GM21423 (cell line): Measurements from ENCODE around the gene RAET1E.
"Not testable (repeated sequence)": the region's sequence is repeated elsewhere in the genome, so short reads cannot be mapped to it uniquely, and the experiment has no call there.

Source experiments
- ATAC-seq: cut with Tn5 transposase; IDR thresholded peaks from one replicate; pipeline ENCODE4 v1.9.1; 2021; ENCODE audit warnings: mild to moderate bottlenecking, moderate library complexity; ENCODE audit not compliant: unreplicated experiment

The RAET1E gene

DNA sequence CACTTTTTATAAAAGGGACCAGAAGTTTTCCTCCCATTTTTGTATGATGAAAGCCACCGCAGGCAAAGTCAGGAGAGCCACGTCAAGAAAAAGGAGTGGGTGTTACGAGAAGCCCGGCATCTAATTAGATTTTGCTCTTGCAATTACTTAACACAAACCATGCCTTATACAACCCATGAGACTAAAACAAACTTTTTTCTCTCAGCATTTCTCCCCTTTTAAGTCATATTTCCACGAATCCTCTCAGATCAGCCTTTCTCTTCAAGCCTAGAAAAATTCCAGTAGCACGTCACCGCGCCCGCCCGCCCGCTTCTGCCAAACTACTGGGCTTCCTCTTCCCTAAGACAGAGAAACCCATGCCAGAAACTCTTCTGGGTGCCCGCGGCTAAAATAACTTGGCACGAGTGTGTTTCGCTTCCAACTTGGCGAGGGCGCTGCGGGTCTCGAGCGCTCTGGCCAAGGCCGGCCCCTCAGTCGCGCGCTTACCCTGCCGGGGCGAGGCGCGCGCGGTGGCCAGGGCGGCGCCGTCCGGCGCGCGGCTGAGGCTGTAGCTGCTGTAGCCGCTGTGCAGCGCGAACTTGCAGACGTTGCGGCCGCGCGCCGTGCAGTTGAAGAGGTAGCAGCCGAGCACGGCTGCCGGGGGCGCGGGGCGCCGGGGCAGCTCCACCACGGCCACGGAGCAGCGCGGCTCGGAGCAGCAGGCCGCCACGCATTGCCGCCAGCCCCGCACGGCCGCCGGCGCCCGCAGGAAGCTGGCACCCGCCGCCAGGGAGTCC is 34.8 kb downstream of the RAET1E start:
- ATAC-seq: peak; percentile 29

DNA sequence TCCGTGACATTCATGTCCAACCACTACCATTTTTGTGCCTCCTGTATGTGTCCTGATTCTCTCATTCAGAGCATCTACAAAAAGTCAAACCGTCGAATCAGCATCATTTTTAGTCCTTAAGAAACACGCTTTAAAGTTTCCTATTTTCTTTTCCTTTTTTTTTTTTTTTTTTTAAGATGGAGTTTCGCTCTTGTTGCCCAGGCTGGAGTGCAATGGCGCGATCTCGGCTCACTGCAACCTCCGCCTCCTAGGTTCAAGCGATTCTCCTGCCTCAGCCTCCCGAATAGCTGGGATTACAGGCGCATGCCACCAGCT is 35.5 kb downstream of the RAET1E start:
- ATAC-seq: not testable (repeated sequence)

- no peak for ATAC-seq
Observed at GRCh38 chr6:149861603-149862423, 36.1 kb downstream of the RAET1E start.

- no peak for ATAC-seq
Observed at GRCh38 chr6:149860834-149861602, 36.9 kb downstream of the RAET1E start.

GRCh38 chr6:149860513-149860833 is 37.4 kb downstream of the RAET1E start:
- ATAC-seq: no peak

DNA sequence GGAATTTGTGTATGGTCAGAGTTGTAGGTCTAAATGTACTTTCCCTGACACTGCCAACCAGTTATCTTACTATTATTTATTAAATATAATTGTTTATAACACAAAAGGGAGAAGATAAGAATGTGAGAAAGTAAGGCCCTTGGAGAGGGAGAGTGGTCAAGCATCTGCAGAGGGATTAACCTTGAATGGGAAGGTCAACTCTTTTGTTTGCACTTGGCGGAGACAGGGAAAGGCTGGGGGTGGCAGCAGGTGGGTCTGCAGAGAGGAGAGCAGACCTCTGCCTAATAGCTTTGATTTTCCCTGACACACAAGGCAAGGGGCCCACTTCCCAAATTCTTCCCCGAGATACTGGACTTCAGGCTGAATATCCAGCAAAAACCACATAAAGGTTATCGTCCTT is 38.0 kb downstream of the RAET1E start:
- ATAC-seq: no peak

DNA sequence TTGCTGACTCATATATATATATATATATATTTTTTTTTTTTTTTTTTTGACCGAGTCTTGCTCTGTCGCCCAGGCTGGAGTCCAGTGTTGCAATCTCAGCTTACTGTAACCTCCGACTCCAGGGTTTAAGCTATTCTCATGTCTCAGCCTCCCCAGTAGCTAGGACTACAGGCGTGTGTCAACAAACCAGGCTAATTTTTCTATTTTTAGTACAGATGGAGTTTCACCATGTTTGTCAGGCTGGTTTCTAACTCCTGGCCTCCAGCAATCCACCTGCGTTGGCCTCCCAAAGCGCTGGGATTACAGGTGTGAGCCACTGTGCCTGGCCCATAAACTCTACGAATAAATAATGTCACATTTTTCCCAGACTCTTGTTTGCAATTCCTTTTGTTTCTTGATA is 38.5 kb downstream of the RAET1E start:
- no peak for ATAC-seq

DNA sequence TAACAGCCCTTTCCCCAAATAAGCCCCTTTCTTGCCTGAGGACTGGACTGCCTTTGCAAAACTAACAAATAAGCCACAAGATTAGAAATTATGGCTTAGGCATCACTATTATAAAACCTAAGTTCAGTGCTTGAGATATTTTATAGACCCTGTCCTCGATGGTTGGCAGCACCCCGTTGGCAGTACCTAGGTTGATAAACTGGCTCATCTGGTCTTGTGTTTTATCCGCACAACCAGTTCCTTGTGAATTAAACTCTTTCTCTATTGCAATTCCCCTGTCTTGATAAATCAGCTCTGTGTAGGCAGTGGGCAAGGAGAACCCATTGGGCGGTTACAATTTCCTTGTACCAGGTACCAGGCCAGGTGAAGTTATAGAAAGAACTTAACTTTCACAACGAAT is 40.4 kb downstream of the RAET1E start:
- ATAC-seq: no peak

DNA sequence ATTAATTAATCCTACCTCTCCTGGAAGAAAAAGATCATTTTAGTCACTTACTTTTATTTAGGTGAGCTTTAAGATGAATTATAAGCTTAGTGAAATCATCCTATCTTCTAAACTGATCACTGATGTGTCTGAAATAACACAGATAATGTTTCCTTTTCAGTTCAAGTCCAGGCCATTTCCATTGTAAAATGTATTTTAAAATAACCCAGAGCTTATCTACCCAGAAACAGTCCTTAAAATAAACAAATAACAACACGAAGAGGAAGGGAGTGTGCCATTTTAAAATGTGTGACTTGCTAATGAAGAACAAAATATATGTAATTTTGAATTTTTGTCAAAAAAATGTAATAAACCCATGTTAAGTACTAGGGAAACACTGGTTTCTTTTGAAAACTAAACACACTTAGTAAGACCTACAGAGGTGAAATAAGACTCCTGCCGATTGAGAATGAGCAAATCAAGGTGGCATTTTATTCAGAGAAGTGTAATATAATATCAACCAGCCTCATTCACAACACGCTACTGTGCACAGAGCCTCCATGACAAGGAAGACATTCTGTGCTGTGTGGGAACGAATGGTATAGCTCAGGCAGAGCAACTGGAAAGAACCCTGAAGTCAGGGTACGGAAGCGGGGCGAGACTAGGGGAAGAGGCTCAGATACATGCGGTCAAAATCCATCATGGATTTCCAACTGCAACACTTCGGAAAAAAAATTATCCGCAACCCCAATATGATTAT is 41.5 kb downstream of the RAET1E start:
- ATAC-seq: no peak

DNA sequence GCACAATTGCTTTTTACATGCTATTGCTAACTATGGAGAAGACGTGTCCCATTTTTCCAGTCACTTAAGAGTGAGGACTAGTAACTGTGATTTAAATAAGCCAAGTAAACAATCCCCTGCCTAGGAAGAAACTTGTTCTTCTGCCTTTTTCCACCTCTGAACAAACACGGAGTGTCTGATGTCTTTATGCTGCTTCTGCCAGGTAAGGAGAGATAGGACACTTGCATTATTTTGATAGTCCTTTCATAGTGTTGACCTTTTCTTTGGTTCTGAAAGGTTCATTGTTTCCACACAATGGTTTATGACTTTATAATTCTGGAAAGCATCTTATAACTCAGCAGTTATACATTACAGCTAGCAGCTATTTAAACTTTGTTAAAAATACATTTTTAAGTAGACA is 42.2 kb downstream of the RAET1E start:
- ATAC-seq: no peak

- no peak for ATAC-seq
Observed at GRCh38 chr6:149855040-149855654, 42.8 kb downstream of the RAET1E start.

GRCh38 chr6:149854532-149854931 is 43.4 kb downstream of the RAET1E start:
- ATAC-seq: no peak

- ATAC-seq: not testable (repeated sequence)
Observed at GRCh38 chr6:149854017-149854416, 43.9 kb downstream of the RAET1E start.

DNA sequence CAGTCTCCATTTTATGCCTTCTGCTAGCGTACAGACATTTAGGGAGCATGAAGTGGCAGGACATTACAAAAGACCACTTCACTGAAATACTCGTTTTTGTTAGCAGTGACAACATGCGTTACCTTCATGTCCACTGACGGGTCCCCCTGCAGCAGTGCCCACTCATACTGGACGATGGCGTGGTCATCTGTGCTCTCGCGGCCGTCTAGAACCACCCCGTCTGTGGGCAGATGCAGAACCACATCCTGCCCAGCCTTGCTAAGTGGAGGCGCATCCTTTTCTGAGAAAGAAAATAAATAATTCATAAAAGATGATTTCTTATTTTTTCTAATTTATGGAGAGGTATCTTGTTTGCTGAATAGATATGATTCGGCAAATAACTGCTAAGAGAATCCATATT is 45.0 kb downstream of the RAET1E start:
- no peak for ATAC-seq

DNA sequence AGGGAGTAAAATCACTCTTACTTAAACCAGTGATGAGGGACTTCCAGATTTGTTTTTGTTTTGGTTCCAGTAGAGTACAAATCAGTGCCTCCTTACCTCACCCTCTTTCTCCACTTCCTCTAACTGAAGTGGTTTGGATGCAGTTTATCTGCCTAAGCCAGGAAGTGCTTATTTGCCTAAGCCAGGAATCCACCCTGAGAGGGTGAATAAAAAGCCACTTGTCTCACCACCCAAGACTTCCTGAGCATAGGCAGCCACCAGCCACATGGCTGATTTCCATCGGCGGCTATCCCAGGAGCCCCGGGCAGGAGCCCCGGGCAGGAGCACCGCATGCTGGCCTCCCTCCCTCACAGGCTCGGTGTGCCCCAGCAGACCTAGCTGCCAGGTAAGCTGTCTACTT is 45.7 kb downstream of the RAET1E start:
- peak; percentile 74 for ATAC-seq

GRCh38 chr6:149851461-149852110 is 46.3 kb downstream of the RAET1E start:
- no peak for ATAC-seq

GRCh38 chr6:149848343-149848742 is 49.6 kb downstream of the RAET1E start:
- ATAC-seq: not testable (repeated sequence)
